Measurements from ENCODE around the gene MFN1. TPM values are rescaled to one million over a fixed set of nuclear protein-coding genes. Genes with fewer than 3 reads are reported as not detected.

Gene MFN1
- total RNA-seq, 1 donor from 2014 or later: 53.1 TPM

DNA sequence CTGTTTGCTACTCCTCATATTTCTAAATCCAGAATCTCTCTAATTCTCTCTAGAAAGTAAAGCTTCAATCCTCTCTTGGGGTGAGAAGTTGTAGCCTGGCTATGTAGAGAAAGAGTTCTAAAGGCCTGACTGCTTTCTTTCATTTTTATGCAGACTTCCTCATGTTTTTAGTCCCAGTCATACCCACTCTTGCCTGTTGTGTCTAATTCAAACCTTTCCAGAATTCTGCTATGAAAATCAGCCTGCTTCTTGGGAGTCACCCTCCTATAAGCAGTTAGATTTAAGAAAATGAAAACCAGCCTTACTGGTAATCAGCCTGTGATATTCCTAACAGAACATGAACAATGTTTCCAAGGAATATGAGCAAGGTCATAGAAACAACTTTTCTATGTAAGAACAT, 39.5 kb upstream of the MFN1 start:
- no peaks in the 10 kb centered on the region for H4K20me1 ChIP-seq (ENCODE audit: insufficient read depth, low read length)
- no peaks in the 10 kb centered on the region for H3K27me3 Mint-ChIP-seq (ENCODE audit: low read depth, unreplicated experiment)
- TF ChIP-seq EZH2 (IDR thresholded peaks at IDR 0.05; ENCODE audit: insufficient read depth, low read length): no peak
- TF ChIP-seq, protein P1, sequence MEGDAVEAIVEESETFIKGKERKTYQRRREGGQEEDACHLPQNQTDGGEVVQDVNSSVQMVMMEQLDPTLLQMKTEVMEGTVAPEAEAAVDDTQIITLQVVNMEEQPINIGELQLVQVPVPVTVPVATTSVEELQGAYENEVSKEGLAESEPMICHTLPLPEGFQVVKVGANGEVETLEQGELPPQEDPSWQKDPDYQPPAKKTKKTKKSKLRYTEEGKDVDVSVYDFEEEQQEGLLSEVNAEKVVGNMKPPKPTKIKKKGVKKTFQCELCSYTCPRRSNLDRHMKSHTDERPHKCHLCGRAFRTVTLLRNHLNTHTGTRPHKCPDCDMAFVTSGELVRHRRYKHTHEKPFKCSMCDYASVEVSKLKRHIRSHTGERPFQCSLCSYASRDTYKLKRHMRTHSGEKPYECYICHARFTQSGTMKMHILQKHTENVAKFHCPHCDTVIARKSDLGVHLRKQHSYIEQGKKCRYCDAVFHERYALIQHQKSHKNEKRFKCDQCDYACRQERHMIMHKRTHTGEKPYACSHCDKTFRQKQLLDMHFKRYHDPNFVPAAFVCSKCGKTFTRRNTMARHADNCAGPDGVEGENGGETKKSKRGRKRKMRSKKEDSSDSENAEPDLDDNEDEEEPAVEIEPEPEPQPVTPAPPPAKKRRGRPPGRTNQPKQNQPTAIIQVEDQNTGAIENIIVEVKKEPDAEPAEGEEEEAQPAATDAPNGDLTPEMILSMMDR (IDR thresholded peaks at IDR 0.05; ENCODE audit: insufficient read depth, low read depth, low read length): no peak
- no peak overlapping the region for H3K4me3 ChIP-seq (ENCODE audit: insufficient read depth, low read depth, low read length)
- DNase-seq (ENCODE audit: low read depth): no peak
- no peak overlapping the region for H2AFZ ChIP-seq (ENCODE audit: low read depth, low read length)
- no peaks in the 10 kb centered on the region for H3K36me3 ChIP-seq (ENCODE audit: insufficient read depth, low read length)
- no peak overlapping the region for H3K27ac ChIP-seq (ENCODE audit: low read depth, low read length)
- H3K9me3 ChIP-seq (ENCODE audit: insufficient read depth, low read depth, low read length): no peaks in the 10 kb centered on the region
- H3K9ac ChIP-seq (ENCODE audit: low read length): no peak overlapping the region
- H3K27ac Mint-ChIP-seq (ENCODE audit: unreplicated experiment): no peak overlapping the region
- no peak overlapping the region for H3K4me3 Mint-ChIP-seq (ENCODE audit: unreplicated experiment)
- H3K79me2 ChIP-seq (ENCODE audit: insufficient read depth, low read length): no peaks in the 10 kb centered on the region
- no peak for FAIRE-seq
- no peaks in the 10 kb centered on the region for H3K9me3 Mint-ChIP-seq (ENCODE audit: unreplicated experiment)
- no peak overlapping the region for H3K4me2 ChIP-seq (ENCODE audit: low read length)
- peaks cover 11% of the 10 kb centered on the region for H3K4me1 Mint-ChIP-seq (ENCODE audit: low read depth, unreplicated experiment)
- H3K27me3 ChIP-seq (ENCODE audit: insufficient read depth, low read length): no peaks in the 10 kb centered on the region
- no peaks in the 10 kb centered on the region for H3K36me3 Mint-ChIP-seq (ENCODE audit: low read depth, unreplicated experiment)
- no peaks in the 10 kb centered on the region for H3K4me1 ChIP-seq (ENCODE audit: insufficient read depth, low read length)

DNA sequence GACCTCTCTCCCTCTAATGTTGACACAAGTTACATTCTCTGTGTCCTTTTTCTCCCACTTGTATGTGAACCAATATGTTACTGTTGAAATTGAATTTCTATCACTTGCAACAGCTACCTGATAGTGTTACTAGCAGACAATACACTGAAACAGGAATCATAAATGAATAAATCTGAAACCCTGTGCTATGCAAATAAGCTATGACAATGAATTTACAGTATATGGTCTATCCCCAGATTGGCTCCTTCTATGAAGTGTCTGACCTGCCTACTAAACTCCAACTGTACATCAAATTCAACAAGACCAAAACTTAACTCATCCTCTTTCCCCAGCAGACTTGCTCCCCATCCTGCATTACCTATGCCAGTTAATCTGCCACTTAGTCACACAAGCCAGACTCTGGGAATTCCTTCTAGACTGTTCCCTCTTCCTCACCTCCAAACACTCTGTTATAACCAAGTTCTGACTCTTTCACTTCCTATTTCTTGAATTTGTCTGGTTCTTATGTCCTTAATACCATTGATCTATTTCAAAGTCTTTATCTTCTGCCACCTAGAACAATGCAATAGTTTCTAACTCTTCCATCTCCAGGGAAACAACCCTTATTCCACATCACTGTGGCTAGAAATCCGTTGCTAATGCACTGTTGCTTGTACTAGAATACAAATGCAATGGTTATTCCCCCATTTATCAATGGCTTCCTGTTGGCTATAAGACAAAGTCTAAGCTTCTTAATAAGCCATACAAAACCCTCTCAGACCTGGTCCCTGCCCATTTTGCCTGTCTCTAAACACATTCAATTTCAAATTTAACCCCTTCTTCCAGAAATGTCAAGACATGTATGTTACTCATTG, 38.1 kb upstream of the MFN1 start:
- no peak overlapping the region for H2AFZ ChIP-seq (ENCODE audit: low read depth, low read length)
- Mint-ChIP-seq H3K36me3 (ENCODE audit: low read depth, unreplicated experiment) (no peaks in the 10 kb centered on the region), H3K4me1 (ENCODE audit: low read depth, unreplicated experiment) (peaks cover 10% of the 10 kb centered on the region), H3K27ac (ENCODE audit: unreplicated experiment) (no peak overlapping the region), H3K27me3 (ENCODE audit: low read depth, unreplicated experiment) (no peaks in the 10 kb centered on the region), H3K9me3 (ENCODE audit: unreplicated experiment) (no peaks in the 10 kb centered on the region), H3K4me3 (ENCODE audit: unreplicated experiment) (no peak overlapping the region)
- no peak overlapping the region for H3K9ac ChIP-seq (ENCODE audit: low read length)
- H3K79me2 ChIP-seq (ENCODE audit: insufficient read depth, low read length): no peaks in the 10 kb centered on the region
- no peak for FAIRE-seq
- no peaks in the 10 kb centered on the region for H3K4me1 ChIP-seq (ENCODE audit: insufficient read depth, low read length)
- no peaks in the 10 kb centered on the region for H3K27me3 ChIP-seq (ENCODE audit: insufficient read depth, low read length)
- no peak overlapping the region for H3K27ac ChIP-seq (ENCODE audit: low read depth, low read length)
- H3K36me3 ChIP-seq (ENCODE audit: insufficient read depth, low read length): no peaks in the 10 kb centered on the region
- H3K9me3 ChIP-seq (ENCODE audit: insufficient read depth, low read depth, low read length): no peaks in the 10 kb centered on the region
- no peaks in the 10 kb centered on the region for H4K20me1 ChIP-seq (ENCODE audit: insufficient read depth, low read length)
- no peak overlapping the region for H3K4me2 ChIP-seq (ENCODE audit: low read length)
- H3K4me3 ChIP-seq (ENCODE audit: insufficient read depth, low read depth, low read length): no peak overlapping the region
- TF ChIP-seq, protein P1 (IDR thresholded peaks at IDR 0.05; ENCODE audit: insufficient read depth, low read depth, low read length): no peak
- TF ChIP-seq EZH2 (IDR thresholded peaks at IDR 0.05; ENCODE audit: insufficient read depth, low read length): no peak
- DNase-seq (ENCODE audit: low read depth): no peak

DNA sequence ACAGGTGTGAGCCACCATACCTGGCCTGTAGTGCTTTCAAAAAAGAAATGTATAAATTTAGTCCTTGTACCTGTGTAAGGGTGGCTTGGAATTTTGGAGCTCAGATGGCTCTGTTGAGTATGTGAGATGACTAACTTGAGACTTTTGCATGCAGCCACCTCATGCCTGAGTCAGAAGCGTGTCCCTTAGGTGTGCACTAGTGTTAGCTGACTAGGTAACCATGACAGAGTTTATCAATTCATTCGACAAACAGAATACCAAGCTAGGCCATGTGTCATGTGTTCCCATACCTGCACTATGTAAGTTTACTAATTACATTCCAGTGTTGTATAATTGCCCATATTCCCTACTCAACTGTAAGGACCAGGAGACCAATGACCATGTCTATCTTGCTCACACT, 28.6 kb upstream of the MFN1 start:
- Mint-ChIP-seq H3K27ac (ENCODE audit: unreplicated experiment) (no peak overlapping the region), H3K27me3 (ENCODE audit: low read depth, unreplicated experiment) (peaks cover 1% of the 10 kb centered on the region), H3K4me1 (ENCODE audit: low read depth, unreplicated experiment) (no peaks in the 10 kb centered on the region), H3K36me3 (ENCODE audit: low read depth, unreplicated experiment) (no peaks in the 10 kb centered on the region), H3K9me3 (ENCODE audit: unreplicated experiment) (no peaks in the 10 kb centered on the region), H3K4me3 (ENCODE audit: unreplicated experiment) (no peak overlapping the region)
- Histone ChIP-seq H3K27ac (ENCODE audit: low read depth, low read length) (no peak overlapping the region), H3K4me1 (ENCODE audit: insufficient read depth, low read length) (peaks cover 9% of the 10 kb centered on the region), H3K4me2 (ENCODE audit: low read length) (no peak overlapping the region), H2AFZ (ENCODE audit: low read depth, low read length) (no peak overlapping the region), H4K20me1 (ENCODE audit: insufficient read depth, low read length) (peaks cover 3% of the 10 kb centered on the region), H3K4me3 (ENCODE audit: insufficient read depth, low read depth, low read length) (no peak overlapping the region), H3K36me3 (ENCODE audit: insufficient read depth, low read length) (no peaks in the 10 kb centered on the region), H3K27me3 (ENCODE audit: insufficient read depth, low read length) (no peaks in the 10 kb centered on the region), H3K9ac (ENCODE audit: low read length) (no peak overlapping the region), H3K79me2 (ENCODE audit: insufficient read depth, low read length) (peaks cover 10% of the 10 kb centered on the region), H3K9me3 (ENCODE audit: insufficient read depth, low read depth, low read length) (no peaks in the 10 kb centered on the region)
- TF ChIP-seq, protein P1 (IDR thresholded peaks at IDR 0.05; ENCODE audit: insufficient read depth, low read depth, low read length): no peak
- TF ChIP-seq EZH2 (IDR thresholded peaks at IDR 0.05; ENCODE audit: insufficient read depth, low read length): no peak
- FAIRE-seq (no peak), DNase-seq (ENCODE audit: low read depth) (no peak)
